H9 (cell line): ENCODE data around the gene AQP12A. TPM values are rescaled to one million over a fixed set of nuclear protein-coding genes. Genes with fewer than 3 reads are reported as not detected.

Experiments used
- DNase-seq: peaks from one replicate; pipeline ENCODE4 v3.0.0-alpha.2; 2017
- H2AFZ ChIP-seq: one replicate; pipeline ENCODE4 v1.6.1; 2013; ENCODE audit warnings: mild to moderate bottlenecking, low read length, control low read depth, moderate library complexity
- H2AK5ac ChIP-seq: 2 replicates; pipeline ENCODE4 v1.6.1; 2013; ENCODE audit warnings: low read length, control low read depth, mixed read lengths; ENCODE audit not compliant: insufficient read length
- H2BK120ac ChIP-seq: one replicate; pipeline ENCODE4 v1.6.1; 2013; ENCODE audit warnings: low read depth, mild to moderate bottlenecking, low read length, control low read depth, inconsistent platforms; ENCODE audit not compliant: poor library complexity, severe bottlenecking
- H2BK12ac ChIP-seq: 2 replicates; pipeline ENCODE4 v1.6.1; 2013; ENCODE audit warnings: low read length, control low read depth, mixed read lengths, low read depth; ENCODE audit not compliant: insufficient read length
- H2BK15ac ChIP-seq: 2 replicates; pipeline ENCODE4 v1.6.1; 2013; ENCODE audit warnings: low read depth, low read length, control low read depth
- H2BK20ac ChIP-seq: one replicate; pipeline ENCODE4 v1.6.1; 2013; ENCODE audit warnings: low read depth, mild to moderate bottlenecking, low read length, control low read depth, inconsistent platforms; ENCODE audit not compliant: poor library complexity, severe bottlenecking
- H2BK5ac ChIP-seq: 2 replicates; pipeline ENCODE4 v1.6.1; 2013; ENCODE audit warnings: low read length, control low read depth, mixed read lengths; ENCODE audit not compliant: insufficient read length
- H3K14ac ChIP-seq: 2 replicates; pipeline ENCODE4 v1.6.1; 2013; ENCODE audit warnings: low read length, control low read depth; ENCODE audit not compliant: insufficient read depth
- H3K18ac ChIP-seq: 2 replicates; pipeline ENCODE4 v1.6.1; 2013; ENCODE audit warnings: low read depth, mild to moderate bottlenecking, mixed read lengths, low read length, control low read depth; ENCODE audit not compliant: insufficient read length
- H3K23ac ChIP-seq: 2 replicates; pipeline ENCODE4 v1.6.1; 2013; ENCODE audit warnings: low read length, control low read depth, mixed read lengths, low read depth; ENCODE audit not compliant: insufficient read length
- H3K23me2 ChIP-seq: 2 replicates; pipeline ENCODE4 v1.6.1; 2013; ENCODE audit warnings: low read depth, mild to moderate bottlenecking, mixed read lengths, low read length, control low read depth; ENCODE audit not compliant: insufficient read length, poor library complexity, severe bottlenecking
- H3K27ac ChIP-seq: 2 replicates; pipeline ENCODE4 v1.5.1; 2013; ENCODE audit warnings: low read length, control low read depth, mixed read lengths, low read depth; ENCODE audit not compliant: insufficient read length
- H3K27me3 ChIP-seq: 2 replicates; pipeline ENCODE4 v1.6.1; 2013; ENCODE audit warnings: low read length, control low read depth, inconsistent platforms; ENCODE audit not compliant: insufficient read depth
- H3K4ac ChIP-seq: 2 replicates; pipeline ENCODE4 v1.6.1; 2013; ENCODE audit warnings: low read depth, mild to moderate bottlenecking, control low read depth, inconsistent platforms, low read length, moderate library complexity
- H3K4me1 ChIP-seq: 2 replicates; pipeline ENCODE4 v1.6.1; 2013; ENCODE audit warnings: low read length, control low read depth, inconsistent platforms; ENCODE audit not compliant: insufficient read depth
- H3K4me2 ChIP-seq: 2 replicates; pipeline ENCODE4 v1.6.1; 2013; ENCODE audit warnings: low read length, control low read depth, mixed read lengths; ENCODE audit not compliant: insufficient read length, insufficient read depth
- H3K56ac ChIP-seq: 2 replicates; pipeline ENCODE4 v1.6.1; 2013; ENCODE audit warnings: low read depth, mild to moderate bottlenecking, mixed read lengths, low read length, control low read depth; ENCODE audit not compliant: insufficient read length
- H3K79me1 ChIP-seq: 2 replicates; pipeline ENCODE4 v1.6.1; 2013; ENCODE audit warnings: low read depth, mild to moderate bottlenecking, moderate library complexity, low read length, control low read depth, inconsistent platforms; ENCODE audit not compliant: insufficient read depth, poor library complexity, severe bottlenecking
- H3K79me2 ChIP-seq: 2 replicates; pipeline ENCODE4 v1.6.1; 2013; ENCODE audit warnings: low read length, control low read depth, inconsistent platforms; ENCODE audit not compliant: insufficient read depth
- H3K9ac ChIP-seq: 2 replicates; pipeline ENCODE4 v1.6.1; 2013; ENCODE audit warnings: low read length, control low read depth, mixed read lengths; ENCODE audit not compliant: insufficient read length; ENCODE audit errors: extremely low read depth
- H3K9me3 ChIP-seq: one replicate; pipeline ENCODE4 v1.6.1; 2013; ENCODE audit warnings: low read depth, low read length, inconsistent platforms; ENCODE audit not compliant: control insufficient read depth
- H3T11ph ChIP-seq: one replicate; pipeline ENCODE4 v1.6.1; 2013; ENCODE audit warnings: mild to moderate bottlenecking, low read length, control low read depth, inconsistent platforms
- H4K20me1 ChIP-seq: one replicate; pipeline ENCODE4 v1.6.1; 2013; ENCODE audit not compliant: control insufficient read depth, insufficient read length, insufficient read depth
- H4K5ac ChIP-seq: 2 replicates; pipeline ENCODE4 v1.6.1; 2013; ENCODE audit warnings: low read depth, mild to moderate bottlenecking, mixed read lengths, low read length, control low read depth; ENCODE audit not compliant: insufficient read length
- H4K8ac ChIP-seq: replicated peaks from 2 replicates; pipeline ENCODE4 v1.6.1; 2013; ENCODE audit warnings: low read length, control low read depth, mixed read lengths, low read depth; ENCODE audit not compliant: insufficient read length
- H4K91ac ChIP-seq: 2 replicates; pipeline ENCODE4 v1.6.1; 2013; ENCODE audit warnings: low read depth, mild to moderate bottlenecking, moderate library complexity, mixed read lengths, low read length, control low read depth; ENCODE audit not compliant: insufficient read length
- H3K27ac Mint-ChIP-seq, 3 experiments: 2 replicates in 2 of 3; 3 replicates in 1 of 3; pipeline ENCODE4 v1.8.0; 2020 to 2021; ENCODE audit warnings: mixed read lengths in 3 of 3, mild to moderate bottlenecking in 1 of 3, moderate library complexity in 1 of 3
- H3K27me3 Mint-ChIP-seq: 2 replicates; pipeline ENCODE4 v1.8.0; 2021; ENCODE audit warnings: low read depth, mild to moderate bottlenecking, moderate library complexity, mixed read lengths
- H3K36me3 Mint-ChIP-seq, 3 experiments: 2 replicates in 2 of 3; 3 replicates in 1 of 3; pipeline ENCODE4 v1.8.0; 2020 to 2021; ENCODE audit warnings: low read depth in 3 of 3, mixed read lengths in 3 of 3; ENCODE audit not compliant: insufficient read depth in 1 of 3
- H3K4me1 Mint-ChIP-seq, 2 experiments: 2 replicates each; pipeline ENCODE4 v1.8.0; 2020; ENCODE audit warnings: mixed read lengths in 2 of 2
- H3K4me3 Mint-ChIP-seq, 2 experiments: 2 replicates in 1 of 2; 3 replicates in 1 of 2; pipeline ENCODE4 v1.8.0; 2020 to 2021; ENCODE audit warnings: mild to moderate bottlenecking in 2 of 2, mixed read lengths in 2 of 2, moderate library complexity in 1 of 2
- H3K9me3 Mint-ChIP-seq, 2 experiments: 2 replicates in 1 of 2; 3 replicates in 1 of 2; pipeline ENCODE4 v1.8.0; 2020; ENCODE audit warnings: mild to moderate bottlenecking in 2 of 2, mixed read lengths in 2 of 2, moderate library complexity in 1 of 2
- WGBS: extraction: QIAGEN DNeasy Blood & Tissue Kit; methylation state at CpG from one replicate; pipeline ENCODE4 v1.1.7; 2013; ENCODE audit warnings: missing lambda C conversion rate, low lambda C conversion rate, mixed read lengths; ENCODE audit not compliant: insufficient read length; ENCODE audit errors: extremely low coverage; 5-methylcytosine and 5-hydroxymethylcytosine counted together
- total RNA-seq: library from RNA; stranded (reverse); gene quantifications from 2 replicates; pipeline ENCODE4 v1.2.1, GENCODE V29; 2021
- TF ChIP-seq, protein P1 (sequence below): fragments of 200-600 bp; sonication (generic); conservative IDR thresholded peaks from 3 replicates; pipeline ENCODE4 v1.8.0; 2021; ENCODE audit warnings: antibody characterized with exemption, mild to moderate bottlenecking

The AQP12A gene
- total RNA-seq, 1 experiment from 2014 or later: not detected

DNA sequence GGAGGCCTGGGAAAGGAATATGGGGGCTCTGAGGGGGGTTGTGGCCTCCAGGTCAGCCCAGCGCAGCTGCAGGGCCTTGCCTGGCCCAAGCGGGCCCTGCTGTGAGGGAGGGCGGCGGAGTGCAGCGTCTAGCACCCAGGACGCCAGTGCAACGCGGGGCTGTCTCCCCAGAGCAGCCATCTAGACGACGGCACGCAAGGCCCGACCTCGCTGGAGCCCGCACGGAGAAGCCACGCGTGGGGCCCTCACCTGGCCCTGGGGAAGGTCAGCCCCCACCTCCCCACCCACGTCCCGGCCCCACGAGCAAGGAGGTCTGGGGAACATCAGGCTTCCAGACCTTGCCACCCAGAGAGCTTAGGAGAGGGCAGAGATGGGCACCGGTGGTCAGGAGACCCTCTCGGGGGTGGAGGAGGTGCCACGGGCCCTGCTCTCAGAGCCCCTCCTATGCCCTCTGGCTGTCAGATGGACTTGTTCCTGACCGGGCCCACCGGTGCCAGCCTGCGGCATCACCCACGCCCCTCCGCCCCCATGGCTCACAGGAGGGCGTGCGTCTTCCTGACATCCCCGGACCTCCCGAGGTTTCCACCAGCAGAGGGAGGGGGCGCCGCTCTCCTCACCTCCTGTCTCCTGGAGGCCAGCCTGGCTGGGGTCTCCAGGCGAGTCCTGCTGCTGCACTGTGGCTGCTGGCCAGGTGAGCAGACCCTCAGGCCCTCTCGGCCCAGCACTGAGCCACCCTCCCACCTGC lies 49.4 kb upstream of the AQP12A start:
- Histone ChIP-seq H2BK12ac (no peak overlapping the region), H3K56ac (no peak overlapping the region), H3K27me3 (no peaks in the 10 kb centered on the region; the same call in 1 of the 2 replicates), H3T11ph (no peak overlapping the region), H2AK5ac (no peak overlapping the region), H3K27ac (no peak overlapping the region), H2BK20ac (no peak overlapping the region), H3K9ac (no peak overlapping the region), H2BK5ac (no peak overlapping the region), H3K4me1 (no peaks in the 10 kb centered on the region), H3K79me1 (no peaks in the 10 kb centered on the region), H4K91ac (no peak overlapping the region), H3K23ac (no peak overlapping the region), H3K79me2 (no peaks in the 10 kb centered on the region), H4K20me1 (no peaks in the 10 kb centered on the region), H3K9me3 (no peaks in the 10 kb centered on the region), H3K23me2 (no peaks in the 10 kb centered on the region), H2AFZ (no peak overlapping the region), H3K14ac (no peak overlapping the region), H4K5ac (no peak overlapping the region), H3K4ac (no peak overlapping the region), H2BK15ac (no peak overlapping the region), H3K18ac (no peak overlapping the region), H3K4me2 (no peak overlapping the region), H4K8ac (no peak overlapping the region), H2BK120ac (no peak overlapping the region)
- Mint-ChIP-seq H3K4me1 (peaks cover 0 to 3% of the 10 kb centered on the region in 2 experiments; a peak in 1 of 4 replicates), H3K36me3 (no peaks in the 10 kb centered on the region; a peak in 1 of 7 replicates), H3K27ac (no peak overlapping the region), H3K4me3 (no peak overlapping the region), H3K27me3 (peaks cover 38% of the 10 kb centered on the region), H3K9me3 (peaks cover under 1 to 8% of the 10 kb centered on the region in 2 experiments; a peak in 4 of 5 replicates)
- TF ChIP-seq, protein P1, sequence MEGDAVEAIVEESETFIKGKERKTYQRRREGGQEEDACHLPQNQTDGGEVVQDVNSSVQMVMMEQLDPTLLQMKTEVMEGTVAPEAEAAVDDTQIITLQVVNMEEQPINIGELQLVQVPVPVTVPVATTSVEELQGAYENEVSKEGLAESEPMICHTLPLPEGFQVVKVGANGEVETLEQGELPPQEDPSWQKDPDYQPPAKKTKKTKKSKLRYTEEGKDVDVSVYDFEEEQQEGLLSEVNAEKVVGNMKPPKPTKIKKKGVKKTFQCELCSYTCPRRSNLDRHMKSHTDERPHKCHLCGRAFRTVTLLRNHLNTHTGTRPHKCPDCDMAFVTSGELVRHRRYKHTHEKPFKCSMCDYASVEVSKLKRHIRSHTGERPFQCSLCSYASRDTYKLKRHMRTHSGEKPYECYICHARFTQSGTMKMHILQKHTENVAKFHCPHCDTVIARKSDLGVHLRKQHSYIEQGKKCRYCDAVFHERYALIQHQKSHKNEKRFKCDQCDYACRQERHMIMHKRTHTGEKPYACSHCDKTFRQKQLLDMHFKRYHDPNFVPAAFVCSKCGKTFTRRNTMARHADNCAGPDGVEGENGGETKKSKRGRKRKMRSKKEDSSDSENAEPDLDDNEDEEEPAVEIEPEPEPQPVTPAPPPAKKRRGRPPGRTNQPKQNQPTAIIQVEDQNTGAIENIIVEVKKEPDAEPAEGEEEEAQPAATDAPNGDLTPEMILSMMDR: no peak
- WGBS: no CpG with 5 or more reads among the region's 36 CpGs
- DNase-seq: no peak
